Heart right ventricle (tissue), 16 donors: ENCODE data around the gene AKR1B1. TPM values are rescaled to one million over a fixed set of nuclear protein-coding genes. Genes with fewer than 3 reads are reported as not detected.
A peak's percentile ranks its signal among the peaks of the same experiment; 100 is the strongest.

ENCODE experiments used
- ATAC-seq, 8 donors: fragments of 200-7000 bp; cut with Tn5 transposase; one replicate each; pipeline ENCODE4 v1.9.1; 2020; ENCODE audit warnings: mild to moderate bottlenecking in 8 of 8, moderate library complexity in 8 of 8, moderate number of reproducible peaks in 1 of 8
- DNase-seq, 2 donors: peaks; one replicate each; pipeline ENCODE4 v3.0.0-alpha.2; 2020
- H3K27ac ChIP-seq, 10 donors: fragments of 200-600 bp; sonication (generic) in 2 of 10; one replicate each; pipeline versions ENCODE4 v1.5.0 to v1.8.0; 2020 to 2022; ENCODE audit warnings: mild to moderate bottlenecking in 3 of 10
- H3K27me3 ChIP-seq, 7 donors: fragments of 200-600 bp; one replicate each; pipeline ENCODE4 v1.8.0; 2021 to 2022; ENCODE audit warnings: mild to moderate bottlenecking in 2 of 7
- H3K36me3 ChIP-seq, 9 donors: fragments of 200-600 bp; sonication (generic) in 1 of 9; one replicate each; pipeline versions ENCODE4 v1.5.0 to v1.8.0; 2020 to 2022; ENCODE audit warnings: mild to moderate bottlenecking in 2 of 9
- H3K4me1 ChIP-seq, 9 donors: fragments of 200-600 bp; sonication (generic) in 1 of 9; one replicate each; pipeline versions ENCODE4 v1.5.0 to v1.8.0; 2020 to 2022; ENCODE audit warnings: mild to moderate bottlenecking in 4 of 9
- H3K4me3 ChIP-seq, 10 donors: fragments of 200-600 bp; sonication (generic) in 2 of 10; one replicate each; pipeline versions ENCODE4 v1.5.0 to v1.8.0; 2020 to 2022; ENCODE audit warnings: mild to moderate bottlenecking in 7 of 10, moderate library complexity in 2 of 10
- H3K9me3 ChIP-seq, 11 donors: fragments of 200-600 bp in 10 of 11; sonication (generic) in 2 of 11; one replicate each; pipeline versions ENCODE4 v1.5.0 to v1.8.0; 2013 to 2022; ENCODE audit warnings: mild to moderate bottlenecking in 2 of 11, control low read depth in 1 of 11, moderate library complexity in 1 of 11
- WGBS, 2 donors: extraction: QIAGEN DNeasy Blood & Tissue Kit; methylation state at CpG; one replicate each; pipeline ENCODE4 v1.1.7; 2013; ENCODE audit warnings: inconsistent platforms in 1 of 2; 5-methylcytosine and 5-hydroxymethylcytosine counted together
- intact Hi-C, 10 donors: fragments of 100-400 bp; cut with DNase I; formaldehyde crosslinking; loops; one replicate each; pipeline versions ENCODE4 v1.11.1 to v1.14.2; 2022
- polyA plus RNA-seq, 2 donors: library from polyadenylated mRNA; stranded (reverse); fragments of 200-250 nt; gene quantifications; one replicate each; pipeline ENCODE4 v1.2.3, GENCODE V29; 2013
- total RNA-seq, 10 donors: library from RNA; stranded (reverse); fragmentation: NEBNext Ultra II Directional in 3 of 10; extraction: Animal tissue kit (Norgen Biotek cat#: 25700) in 3 of 10; gene quantifications; one replicate each; pipeline versions ENCODE4 v1.2.1 to v1.2.4, GENCODE V29; 2021 to 2023
- TF ChIP-seq, protein P1 (sequence below), 9 donors: fragments of 200-600 bp; sonication (generic) in 2 of 9; IDR thresholded peaks; one replicate each; pipeline versions ENCODE4 v1.5.0 to v1.8.0; 2021 to 2022; ENCODE audit warnings: antibody characterized with exemption in 9 of 9, mild to moderate bottlenecking in 5 of 9, moderate library complexity in 1 of 9
- donor health status: Arrhythmogenic right ventricular cardiomyopathy.
- donor health status: ischemic (EF 13 %, LVEDD 7.1; RV severe dilation, severe dysfunction).
- donor health status: healthy with polysubstance abuse.
- donor health status: DM: no; HTN: yes; CAD: no.
- donor health status: DM: no; HTN: no; CAD: no.
- donor health status: ischemic (EF 25% LVEDD 6.9; RV normal size, moderate dysfunction).
- donor health status: ischemic (EF 25% LVEDD 5.7; RV mildly dilated, moderate dysfunction).
- donor health status: healthy.
- donor health status: DM: yes; HTN: yes; CAD: no.
- donor health status: Ischemic cardiomyopathy.
- donor health status: ischemic (EF 35%, LVEDD 5.7; RV mildly dilated, moderate dysfunction).
- donor health status: nonischemic (EF 11% LVEDD 7.7; RV severe dilation, severe dysfunction).
- donor health status: DM: yes; HTN: yes; CAD: no.
- donor health status: PGD.
- donor health status: ischemic (EF 29% LVEDD 5.4; RV normal size, mild dysfunction).
- donor health status: nonischemic (EF 23%, LVEDD 6.1; RV moderate dilation, normal function).

The AKR1B1 gene
- total and polyA plus RNA-seq, 12 donors, result 96.6 to 317 (median 181) TPM

- intact Hi-C loops, result no loop called here
- H3K9me3 ChIP-seq, result no peaks in the 10 kb centered on the region
- peaks cover 10 to 99% (median 71%) of the 10 kb centered on the region in 9 donors for H3K36me3 ChIP-seq
- H3K4me1 ChIP-seq, result peaks cover 3 to 36% (median 14%) of the 10 kb centered on the region in 9 donors
- ATAC-seq (no peak), DNase-seq (no peak)
- peak overlapping the region in 2 of 10 donors; percentile 5 to 58 for H3K27ac ChIP-seq
- 75 to 79% methylated on average over 4 of the region's 4 CpGs for WGBS, 2 donors
- no peak overlapping the region for H3K4me3 ChIP-seq
- TF ChIP-seq, protein P1, sequence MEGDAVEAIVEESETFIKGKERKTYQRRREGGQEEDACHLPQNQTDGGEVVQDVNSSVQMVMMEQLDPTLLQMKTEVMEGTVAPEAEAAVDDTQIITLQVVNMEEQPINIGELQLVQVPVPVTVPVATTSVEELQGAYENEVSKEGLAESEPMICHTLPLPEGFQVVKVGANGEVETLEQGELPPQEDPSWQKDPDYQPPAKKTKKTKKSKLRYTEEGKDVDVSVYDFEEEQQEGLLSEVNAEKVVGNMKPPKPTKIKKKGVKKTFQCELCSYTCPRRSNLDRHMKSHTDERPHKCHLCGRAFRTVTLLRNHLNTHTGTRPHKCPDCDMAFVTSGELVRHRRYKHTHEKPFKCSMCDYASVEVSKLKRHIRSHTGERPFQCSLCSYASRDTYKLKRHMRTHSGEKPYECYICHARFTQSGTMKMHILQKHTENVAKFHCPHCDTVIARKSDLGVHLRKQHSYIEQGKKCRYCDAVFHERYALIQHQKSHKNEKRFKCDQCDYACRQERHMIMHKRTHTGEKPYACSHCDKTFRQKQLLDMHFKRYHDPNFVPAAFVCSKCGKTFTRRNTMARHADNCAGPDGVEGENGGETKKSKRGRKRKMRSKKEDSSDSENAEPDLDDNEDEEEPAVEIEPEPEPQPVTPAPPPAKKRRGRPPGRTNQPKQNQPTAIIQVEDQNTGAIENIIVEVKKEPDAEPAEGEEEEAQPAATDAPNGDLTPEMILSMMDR (IDR thresholded peaks at IDR 0.05), result no peak
- H3K27me3 ChIP-seq, result no peaks in the 10 kb centered on the region
Observed at GRCh38 chr7:134444961-134445315, 14.0 kb downstream of the AKR1B1 start.

DNA sequence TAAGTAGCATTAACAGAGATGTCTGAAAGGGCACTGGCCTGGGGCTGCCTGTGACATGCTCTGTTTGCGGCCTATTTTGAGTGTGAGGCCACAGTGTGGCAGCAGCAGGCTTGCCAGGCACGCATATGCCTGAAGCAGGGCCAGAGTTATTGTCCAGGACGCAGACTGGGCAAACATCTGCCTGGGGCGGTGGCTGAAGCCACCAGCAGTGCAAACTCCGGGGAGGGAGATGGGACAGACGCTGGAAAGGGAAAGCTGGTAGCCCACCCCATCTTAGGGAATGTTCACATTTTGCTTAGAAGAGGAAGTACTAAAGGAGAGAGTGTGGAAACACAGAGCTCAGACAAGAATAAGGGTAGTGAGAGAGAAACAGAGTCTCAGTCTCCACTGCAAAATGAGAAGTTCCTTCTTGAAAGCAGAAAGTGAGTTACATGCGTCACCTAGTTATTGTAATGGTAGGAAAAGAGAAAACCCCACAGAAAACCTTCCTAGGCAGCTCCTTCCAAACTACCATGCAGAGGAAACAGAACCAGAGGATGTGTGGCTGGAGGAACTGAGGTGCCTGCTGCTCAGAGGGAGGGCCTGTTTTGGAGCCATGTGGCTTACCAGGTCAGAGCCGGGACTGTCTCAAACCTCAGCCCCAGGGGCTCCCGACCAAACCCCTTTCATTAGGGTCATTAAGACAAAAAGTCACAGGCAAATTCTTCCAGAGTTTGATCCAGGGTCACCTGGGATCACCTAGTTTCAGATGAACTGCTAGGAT is 14.5 kb downstream of the AKR1B1 start:
- H3K4me1 ChIP-seq, result peaks cover 0 to 30% (median 13%) of the 10 kb centered on the region in 9 donors
- intact Hi-C loops, result no loop called here
- ATAC-seq (peak; percentile 63 to 91 (median 85)), DNase-seq (peak; percentile 35 to 52)
- peak overlapping the region in 8 of 10 donors; percentile 12 to 70 (median 46) for H3K27ac ChIP-seq
- peaks cover 10 to 95% (median 71%) of the 10 kb centered on the region in 9 donors for H3K36me3 ChIP-seq
- peaks cover 0 to under 1% (median 0%) of the 10 kb centered on the region in 11 donors for H3K9me3 ChIP-seq
- TF ChIP-seq, protein P1 (IDR thresholded peaks at IDR 0.05), result peak in 6 of 9 donors; percentile 19 to 53 (median 36)
- H3K27me3 ChIP-seq, result no peaks in the 10 kb centered on the region
- 57 to 70% methylated on average over 9 of the region's 9 CpGs for WGBS, 2 donors
- H3K4me3 ChIP-seq, result no peak overlapping the region

DNA sequence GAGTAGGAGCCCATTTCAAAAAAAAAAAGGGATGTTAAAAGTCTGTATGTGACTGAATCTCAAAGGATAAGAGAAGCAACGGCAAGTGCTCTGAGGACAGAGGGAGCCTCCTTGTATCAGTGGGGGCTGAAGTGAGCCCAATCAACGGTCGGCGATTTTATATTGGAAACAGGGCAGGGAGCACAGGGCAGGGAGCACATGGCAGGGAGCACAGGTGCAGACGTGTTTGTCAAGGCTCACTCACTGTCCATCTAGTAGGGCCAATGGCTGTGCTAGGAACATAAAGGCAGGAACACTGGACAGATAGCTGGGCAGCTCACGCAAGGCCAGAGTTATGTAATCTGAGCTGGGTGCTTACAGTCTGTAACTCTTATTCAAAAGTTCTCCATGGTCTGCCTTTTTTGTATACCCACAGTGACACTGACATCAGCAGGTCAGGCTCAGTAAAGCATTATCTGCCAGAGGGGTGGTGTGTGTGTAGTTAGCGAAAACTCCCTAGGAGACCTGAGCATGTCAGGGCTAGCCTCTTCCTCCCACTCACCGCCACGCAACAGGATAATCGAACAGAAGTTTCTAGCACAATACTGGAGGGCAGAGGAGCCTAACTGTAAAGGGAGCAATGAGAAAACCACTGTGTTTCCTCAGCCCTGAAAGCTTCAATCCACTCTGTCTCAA is 15.4 kb downstream of the AKR1B1 start:
- intact Hi-C loops, result no loop called here
- TF ChIP-seq, protein P1 (IDR thresholded peaks at IDR 0.05), result no peak
- Histone ChIP-seq H3K36me3 (peaks cover 10 to 88% (median 66%) of the 10 kb centered on the region in 9 donors), H3K27ac (peak overlapping the region in 8 of 10 donors; percentile 12 to 70 (median 46)), H3K4me3 (no peak overlapping the region), H3K4me1 (peaks cover 0 to 24% (median 13%) of the 10 kb centered on the region in 9 donors), H3K27me3 (no peaks in the 10 kb centered on the region), H3K9me3 (peaks cover 0 to 9% (median 0%) of the 10 kb centered on the region in 11 donors)
- peak in 4 of 8 donors; percentile 21 to 35 (median 25) for ATAC-seq
- DNase-seq, result no peak
- WGBS, 2 donors, result 80 to 84% methylated on average over 10 of the region's 10 CpGs

GRCh38 chr7:134442441-134443220 is 16.3 kb downstream of the AKR1B1 start:
- no peak overlapping the region for H3K4me3 ChIP-seq
- H3K27me3 ChIP-seq, result no peaks in the 10 kb centered on the region
- H3K36me3 ChIP-seq, result peaks cover 10 to 79% (median 58%) of the 10 kb centered on the region in 9 donors
- intact Hi-C loops, result no loop called here
- H3K4me1 ChIP-seq, result peaks cover 0 to 23% (median 13%) of the 10 kb centered on the region in 9 donors
- no peak for DNase-seq
- WGBS, 2 donors, result 90 to 91% methylated on average over 9 of the region's 9 CpGs
- no peak overlapping the region for H3K27ac ChIP-seq
- no peak for ATAC-seq
- H3K9me3 ChIP-seq, result peaks cover 0 to 13% (median 0%) of the 10 kb centered on the region in 11 donors
- TF ChIP-seq, protein P1 (IDR thresholded peaks at IDR 0.05), result no peak
